Calu3 (cell line): ENCODE data around the gene FGF22. TPM values are rescaled to one million over a fixed set of nuclear protein-coding genes. Genes with fewer than 3 reads are reported as not detected.

Experiments
- BruUV-seq: library from RNA; stranded (reverse); fragments of 400-500 nt; replicated peaks from 2 replicates; lab custom pipeline; 2021; lab: Mats Ljungman, UMichigan
- CTCF ChIA-PET: fragments of 300-600 bp; sonication (Branson Sonifier 250); formaldehyde crosslinking; loops from one replicate; lab custom pipeline; 2022; ENCODE audit warnings: antibody characterized with exemption; lab: Charles Lee
- DNase-seq: peaks from one replicate; pipeline ENCODE4 v3.0.0; 2022
- H3K27ac Mint-ChIP-seq: one replicate; pipeline ENCODE4 v1.8.0; 2022; ENCODE audit warnings: mixed read lengths; ENCODE audit not compliant: unreplicated experiment
- H3K27me3 Mint-ChIP-seq: one replicate; pipeline ENCODE4 v1.8.0; 2022; ENCODE audit warnings: mixed read lengths; ENCODE audit not compliant: unreplicated experiment
- H3K36me3 Mint-ChIP-seq: one replicate; pipeline ENCODE4 v1.8.0; 2022; ENCODE audit warnings: mild to moderate bottlenecking, moderate library complexity, mixed read lengths; ENCODE audit not compliant: insufficient read depth, unreplicated experiment
- H3K4me1 Mint-ChIP-seq: one replicate; pipeline ENCODE4 v1.8.0; 2022; ENCODE audit warnings: mild to moderate bottlenecking, low read depth, mixed read lengths; ENCODE audit not compliant: unreplicated experiment
- H3K4me3 Mint-ChIP-seq: one replicate; pipeline ENCODE4 v1.8.0; 2022; ENCODE audit warnings: mild to moderate bottlenecking, low read depth, moderate library complexity, mixed read lengths; ENCODE audit not compliant: unreplicated experiment
- H3K9me3 Mint-ChIP-seq: one replicate; pipeline ENCODE4 v1.8.0; 2022; ENCODE audit warnings: low read depth, mixed read lengths; ENCODE audit not compliant: unreplicated experiment
- CTCF ChIP-seq: fragments of 200-600 bp; IDR thresholded peaks from one replicate; pipeline ENCODE4 v1.8.0; 2022; ENCODE audit warnings: antibody characterized with exemption; ENCODE audit not compliant: unreplicated experiment
- intact Hi-C: fragments of 100-400 bp; cut with micrococcal nuclease; formaldehyde crosslinking; loops from one replicate; pipeline ENCODE4 v1.10.0; 2022; ENCODE audit not compliant: unreplicated experiment
- total RNA-seq: library from RNA; stranded (reverse); gene quantifications from 2 replicates; pipeline ENCODE4 v1.2.3, GENCODE V29; 2022

Gene FGF22
- total RNA-seq, 1 experiment from 2014 or later = 0.24 TPM

- no TSS peak for BruUV-seq
- CTCF ChIA-PET = no interaction called here
- no peak for DNase-seq
These were observed 17.3 kb downstream of the FGF22 start for GRCh38 chr19:656751-657559.

GRCh38 chr19:657611-658010 is 17.9 kb downstream of the FGF22 start:
- CTCF ChIA-PET = no interaction called here
- H3K4me1 Mint-ChIP-seq = peaks cover 11% of the 10 kb centered on the region
- intact Hi-C loops = no loop called here
- peaks cover 45% of the 10 kb centered on the region for H3K36me3 Mint-ChIP-seq
- no peaks in the 10 kb centered on the region for H3K9me3 Mint-ChIP-seq
- no peak overlapping the region for H3K27ac Mint-ChIP-seq
- H3K4me3 Mint-ChIP-seq = no peak overlapping the region
- no peaks in the 10 kb centered on the region for H3K27me3 Mint-ChIP-seq
- no TSS peak for BruUV-seq
- TF ChIP-seq CTCF = no peak
- DNase-seq = no peak

More at GRCh38 chr19:656751-657559, 17.3 kb downstream of the FGF22 start:
- no peaks in the 10 kb centered on the region for H3K9me3 Mint-ChIP-seq
- peaks cover 42% of the 10 kb centered on the region for H3K36me3 Mint-ChIP-seq
- intact Hi-C loops = no loop called here
- H3K4me3 Mint-ChIP-seq = no peak overlapping the region
- no peaks in the 10 kb centered on the region for H3K27me3 Mint-ChIP-seq
- H3K4me1 Mint-ChIP-seq = peaks cover 11% of the 10 kb centered on the region
- H3K27ac Mint-ChIP-seq = no peak overlapping the region
- TF ChIP-seq CTCF = no peak

- no peak overlapping the region for H3K4me3 Mint-ChIP-seq
- BruUV-seq = no TSS peak
- no peaks in the 10 kb centered on the region for H3K9me3 Mint-ChIP-seq
- no peak overlapping the region for H3K27ac Mint-ChIP-seq
- DNase-seq = no peak
- H3K27me3 Mint-ChIP-seq = no peaks in the 10 kb centered on the region
- peaks cover 47% of the 10 kb centered on the region for H3K36me3 Mint-ChIP-seq
- intact Hi-C loops = no loop called here
- H3K4me1 Mint-ChIP-seq = peaks cover 11% of the 10 kb centered on the region
- no peak for TF ChIP-seq CTCF
- CTCF ChIA-PET = no interaction called here
These were observed 18.6 kb downstream of the FGF22 start for GRCh38 chr19:658059-658839.

- no peak for TF ChIP-seq CTCF
- no TSS peak for BruUV-seq
- Mint-ChIP-seq H3K4me3 (no peak overlapping the region), H3K27ac (no peak overlapping the region), H3K4me1 (peaks cover 11% of the 10 kb centered on the region), H3K9me3 (no peaks in the 10 kb centered on the region), H3K27me3 (no peaks in the 10 kb centered on the region), H3K36me3 (peaks cover 44% of the 10 kb centered on the region)
- no peak for DNase-seq
- CTCF ChIA-PET = interaction anchor here (0.7 kb wide), 1 partner anchor 120 kb away, joined by 5 read pairs; no protein-coding TSS in a partner anchor
- intact Hi-C loops = no loop called here
These were observed 19.5 kb downstream of the FGF22 start for GRCh38 chr19:658916-659839.
